Vagina (tissue), 2 donors: Measurements from ENCODE around the gene CYP11A1. TPM values are rescaled to one million over a fixed set of nuclear protein-coding genes. Genes with fewer than 3 reads are reported as not detected.
A peak's percentile ranks its signal among the peaks of the same experiment; 100 is the strongest.

Experiments
- DNase-seq, 2 donors: peaks; one replicate each; pipeline ENCODE4 v3.0.0-alpha.2; 2017; ENCODE audit errors: extremely low spot score in 2 of 2
- H3K27ac ChIP-seq: fragments of 200-600 bp; sonication (generic); one replicate; pipeline ENCODE4 v1.5.1; 2019
- H3K27me3 ChIP-seq: fragments of 200-600 bp; sonication (generic); one replicate; pipeline ENCODE4 v1.5.1; 2019
- H3K36me3 ChIP-seq, 2 donors: fragments of 200-600 bp; sonication (generic); one replicate each; pipeline ENCODE4 v1.5.1; 2017 to 2019
- H3K4me1 ChIP-seq: fragments of 200-600 bp; sonication (generic); one replicate; pipeline ENCODE4 v1.5.1; 2019
- H3K4me3 ChIP-seq, 2 donors: fragments of 200-600 bp; sonication (generic); 1 replicate in 1 of 2; 2 replicates in 1 of 2; pipeline ENCODE4 v1.5.1; 2016 to 2019
- H3K9me3 ChIP-seq: fragments of 200-600 bp; sonication (generic); one replicate; pipeline ENCODE4 v1.5.1; 2019
- CTCF ChIP-seq, 3 experiments: fragments of 450-650 bp in 2 of 3; fragments of 200-600 bp in 1 of 3; sonication (generic) in 1 of 3; IDR thresholded peaks; one replicate each; pipeline ENCODE4 v1.5.1; 2017 to 2019; ENCODE audit warnings: antibody characterized with exemption in 3 of 3, mild to moderate bottlenecking in 2 of 3, moderate library complexity in 2 of 3
- POLR2A ChIP-seq, 2 donors: fragments of 450-650 bp; IDR thresholded peaks; one replicate each; pipeline ENCODE4 v1.6.1; 2017; ENCODE audit warnings: antibody characterized with exemption in 2 of 2, mild to moderate bottlenecking in 2 of 2, moderate library complexity in 2 of 2
- POLR2AphosphoS5 ChIP-seq, 2 donors: sonication (generic); formaldehyde crosslinking; IDR thresholded peaks; one replicate each; pipeline ENCODE4 v1.9.0; 2017; ENCODE audit warnings: antibody characterized with exemption in 2 of 2, mild to moderate bottlenecking in 2 of 2, low read depth in 1 of 2; ENCODE audit not compliant: insufficient read depth in 1 of 2
- intact Hi-C: fragments of 100-400 bp; cut with DNase I; formaldehyde crosslinking; loops from one replicate; pipeline ENCODE4 v1.15.1; 2023
- total RNA-seq: library from RNA; depleted of rRNA; stranded (reverse); fragments of >200 nt; gene quantifications from one replicate; pipeline ENCODE4 v1.2.3, GENCODE V29; 2016

The CYP11A1 gene
- total RNA-seq, 1 donor from 2014 or later = 8.8 TPM

- H3K36me3 ChIP-seq = no peaks in the 10 kb centered on the region
- no peaks in the 10 kb centered on the region for H3K9me3 ChIP-seq
- H3K27me3 ChIP-seq = no peaks in the 10 kb centered on the region
- no peak overlapping the region for H3K4me3 ChIP-seq
- H3K27ac ChIP-seq = no peak overlapping the region
- peaks cover 30% of the 10 kb centered on the region for H3K4me1 ChIP-seq
- intact Hi-C loops = loop anchor here (5.0 to 10.0 kb wide), 2 partner anchors 123 to 415 kb away; partner anchors contain the start of gene CSK
- TF ChIP-seq CTCF (IDR thresholded peaks at IDR 0.05) = no peak
- no peak for TF ChIP-seq POLR2AphosphoS5 (IDR thresholded peaks at IDR 0.05; ENCODE audit: insufficient read depth in 1 of 2, low read depth in 1 of 2)
- no peak for TF ChIP-seq POLR2A (IDR thresholded peaks at IDR 0.05)
- no peak for DNase-seq
Measured at GRCh38 chr15:74369756-74370155, 2.3 kb upstream of the CYP11A1 start.

GRCh38 chr15:74369084-74369745 lies 1.8 kb upstream of the CYP11A1 start:
- no peaks in the 10 kb centered on the region for H3K36me3 ChIP-seq
- DNase-seq = no peak
- TF ChIP-seq POLR2A (IDR thresholded peaks at IDR 0.05) (no peak), CTCF (IDR thresholded peaks at IDR 0.05) (no peak), POLR2AphosphoS5 (IDR thresholded peaks at IDR 0.05; ENCODE audit: insufficient read depth in 1 of 2, low read depth in 1 of 2) (no peak)
- peaks cover 25% of the 10 kb centered on the region for H3K4me1 ChIP-seq
- intact Hi-C loops = no loop called here
- H3K4me3 ChIP-seq = no peak overlapping the region
- no peak overlapping the region for H3K27ac ChIP-seq
- H3K9me3 ChIP-seq = no peaks in the 10 kb centered on the region
- H3K27me3 ChIP-seq = no peaks in the 10 kb centered on the region

GRCh38 chr15:74368121-74368520 lies 675 bp upstream of the CYP11A1 start:
- H3K27ac ChIP-seq = no peak overlapping the region
- intact Hi-C loops = no loop called here
- no peaks in the 10 kb centered on the region for H3K9me3 ChIP-seq
- no peak for DNase-seq
- peaks cover 17% of the 10 kb centered on the region for H3K4me1 ChIP-seq
- TF ChIP-seq POLR2AphosphoS5 (IDR thresholded peaks at IDR 0.05; ENCODE audit: insufficient read depth in 1 of 2, low read depth in 1 of 2) (no peak), CTCF (IDR thresholded peaks at IDR 0.05) (no peak), POLR2A (IDR thresholded peaks at IDR 0.05) (no peak)
- no peaks in the 10 kb centered on the region for H3K27me3 ChIP-seq
- no peak overlapping the region for H3K4me3 ChIP-seq
- H3K36me3 ChIP-seq = no peaks in the 10 kb centered on the region

GRCh38 chr15:74365598-74366445 lies 1.6 kb downstream of the CYP11A1 start:
- intact Hi-C loops = no loop called here
- no peak for DNase-seq
- no peaks in the 10 kb centered on the region for H3K27me3 ChIP-seq
- H3K4me1 ChIP-seq = peaks cover 17% of the 10 kb centered on the region
- no peaks in the 10 kb centered on the region for H3K36me3 ChIP-seq
- H3K4me3 ChIP-seq = peak overlapping the region; percentile 52 to 53
- peak overlapping the region; percentile 78 for H3K27ac ChIP-seq
- no peaks in the 10 kb centered on the region for H3K9me3 ChIP-seq
- peak in 1 of 2 donors; percentile 37 for TF ChIP-seq POLR2AphosphoS5 (IDR thresholded peaks at IDR 0.05; ENCODE audit: insufficient read depth in 1 of 2, low read depth in 1 of 2)
- TF ChIP-seq POLR2A (IDR thresholded peaks at IDR 0.05) = no peak
- TF ChIP-seq CTCF (IDR thresholded peaks at IDR 0.05) = no peak
